GM12878 (cell line): ENCODE results near the gene POFUT2. TPM values are rescaled to one million over a fixed set of nuclear protein-coding genes. Genes with fewer than 3 reads are reported as not detected.

Source experiments
- ATAC-seq: fragments of 200-7000 bp; cut with Tn5 transposase; 3 replicates; pipeline ENCODE4 v1.9.1; 2020; ENCODE audit warnings: mild to moderate bottlenecking, moderate library complexity
- BruUV-seq: library from RNA; stranded (reverse); fragments of 400-500 nt; replicated peaks from 2 replicates; lab custom pipeline; 2021; lab: Mats Ljungman, UMichigan
- CTCF ChIA-PET: fragments of 300-600 bp; sonication (Branson Sonifier 250); formaldehyde crosslinking; extraction: SDS; loops from one replicate; lab custom pipeline; 2021; ENCODE audit warnings: inconsistent platforms; lab: Yijun Ruan, JAX
- POLR2A ChIA-PET: fragments of 350-600 bp; formaldehyde crosslinking; extraction: SDS; loops from one replicate; lab custom pipeline; 2021; ENCODE audit warnings: inconsistent platforms; lab: Charles Lee
- RAD21 ChIA-PET: fragments of 300-600 bp; sonication (Branson Sonifier 250); formaldehyde crosslinking; loops from one replicate; lab custom pipeline; 2023; ENCODE audit warnings: antibody characterized with exemption; ENCODE audit not compliant: unreplicated experiment; lab: Charles Lee
- SMC1A ChIA-PET: fragments of 300-600 bp; sonication (Branson Sonifier 250); formaldehyde crosslinking; loops from one replicate; lab custom pipeline; 2023; ENCODE audit not compliant: unreplicated experiment, uncharacterized antibody; lab: Charles Lee
- DNase-seq: peaks from one replicate; pipeline ENCODE4 v3.0.0-alpha.2; 2011; ENCODE audit warnings: low read depth, low spot score
- FAIRE-seq: peaks from 3 replicates; lab custom pipeline; 2011; peaks lifted over from hg19 to GRCh38; lab: Jason Lieb, UNC
- H2AFZ ChIP-seq: 2 replicates; pipeline ENCODE4 v1.6.0; 2011; ENCODE audit warnings: low read depth, low read length, control low read depth; ENCODE audit not compliant: control insufficient read depth
- H3K27ac ChIP-seq: 2 replicates; pipeline ENCODE4 v1.5.1; 2011; ENCODE audit warnings: control low read depth; ENCODE audit not compliant: control insufficient read depth, insufficient read depth
- H3K27me3 ChIP-seq, 2 experiments: replicated peaks in 1 of 2; 2 replicates each; pipeline versions ENCODE4 v1.6.0 to v1.6.1; 2011; ENCODE audit warnings: low read length in 1 of 2; ENCODE audit not compliant: control insufficient read depth in 2 of 2, insufficient read depth in 2 of 2
- H3K36me3 ChIP-seq, 2 experiments: 2 replicates each; pipeline ENCODE4 v1.5.1; 2011; ENCODE audit warnings: low read length in 1 of 2; ENCODE audit not compliant: control insufficient read depth in 2 of 2, insufficient read depth in 2 of 2
- H3K4me1 ChIP-seq: 2 replicates; pipeline ENCODE4 v1.6.1; 2011; ENCODE audit warnings: mild to moderate bottlenecking, low read length, moderate library complexity, mixed read lengths; ENCODE audit not compliant: control insufficient read depth, insufficient read depth
- H3K4me2 ChIP-seq: 2 replicates; pipeline ENCODE4 v1.6.0; 2011; ENCODE audit warnings: control low read depth; ENCODE audit not compliant: control insufficient read depth, insufficient read depth
- H3K4me3 ChIP-seq: fragments of 200-600 bp; sonication (generic); 2 replicates; pipeline ENCODE4 v1.5.1; 2016
- H3K79me2 ChIP-seq: 2 replicates; pipeline ENCODE4 v1.6.0; 2011; ENCODE audit warnings: low read length; ENCODE audit not compliant: control insufficient read depth, insufficient read depth
- H3K9ac ChIP-seq: 2 replicates; pipeline ENCODE4 v1.8.0; 2011; ENCODE audit warnings: low read length, control low read depth, mixed read lengths; ENCODE audit not compliant: control insufficient read depth, insufficient read depth
- H3K9me3 ChIP-seq: replicated peaks from 3 replicates; pipeline ENCODE4 v1.5.1; 2011; ENCODE audit warnings: mild to moderate bottlenecking, low read length; ENCODE audit not compliant: control insufficient read depth, insufficient read depth
- H4K20me1 ChIP-seq: 2 replicates; pipeline ENCODE4 v1.6.0; 2011; ENCODE audit not compliant: control insufficient read depth, insufficient read depth
- E2F4 ChIP-seq: IDR thresholded peaks from 2 replicates; pipeline ENCODE4 v1.6.1; 2012; ENCODE audit warnings: low read depth, low read length, improper control_type of control experiment
- FOXM1 ChIP-seq: IDR thresholded peaks from 2 replicates; pipeline ENCODE4 v1.6.1; 2012; ENCODE audit warnings: low read depth, mild to moderate bottlenecking, inconsistent platforms, low read length, moderate library complexity
- GABPA ChIP-seq: IDR thresholded peaks from 2 replicates; pipeline ENCODE4 v1.6.1; 2014; ENCODE audit warnings: antibody characterized with exemption, low read depth, mild to moderate bottlenecking, inconsistent platforms
- PAX8 ChIP-seq: fragments of 450-650 bp; IDR thresholded peaks from 2 replicates; pipeline ENCODE4 v1.6.1; 2017; ENCODE audit warnings: mild to moderate bottlenecking, moderate library complexity
- RELB ChIP-seq: fragments of 450-650 bp; IDR thresholded peaks from 2 replicates; pipeline ENCODE4 v1.6.1; 2017; ENCODE audit warnings: low read depth, mild to moderate bottlenecking, moderate library complexity
- SIN3A ChIP-seq: IDR thresholded peaks from 2 replicates; pipeline ENCODE4 v1.6.1; 2012; ENCODE audit warnings: low read depth, low read length, improper control_type of control experiment
- TBL1XR1 ChIP-seq: IDR thresholded peaks from 2 replicates; pipeline ENCODE4 v1.6.1; 2012; ENCODE audit warnings: low read depth, low read length, improper control_type of control experiment
- ZNF217 ChIP-seq: fragments of 450-650 bp; IDR thresholded peaks from 2 replicates; pipeline ENCODE4 v1.6.1; 2017; ENCODE audit warnings: antibody characterized with exemption, mild to moderate bottlenecking
- WGBS: methylation state at CpG from one replicate; pipeline ENCODE4 v1.1.6; 2016; ENCODE audit warnings: low lambda C conversion rate; ENCODE audit not compliant: insufficient replicate concordance, insufficient coverage; ENCODE audit errors: missing lambda C conversion rate; 5-methylcytosine and 5-hydroxymethylcytosine counted together
- in situ Hi-C: fragments of 300-500 bp; cut with MboI; formaldehyde crosslinking; loops from 9 replicates; pipeline ENCODE4 v1.14.3; 2018; ENCODE audit warnings: mixed read lengths
- intact Hi-C: fragments of 100-400 bp; cut with micrococcal nuclease; formaldehyde crosslinking; loops from one replicate; pipeline ENCODE4 v1.14.2; 2022; ENCODE audit not compliant: unreplicated experiment
- polyA plus RNA-seq, 11 experiments: library from polyadenylated mRNA; depleted of rRNA in 4 of 11; unstranded in 6 of 11; stranded (reverse) in 5 of 11; fragments of >200 nt; fragmentation: Nextera tagmentation in 4 of 11; fragmentation: Illumina TruSeq in 1 of 11; extraction: Ambion mirVana in 4 of 11; extraction: Trizol in 1 of 11; gene quantifications; 1 replicate in 1 of 11; 2 replicates in 10 of 11; pipeline versions ENCODE4 v1.2.1 to v1.2.3, GENCODE V29; 2011 to 2016; ENCODE audit warnings: inconsistent platforms in 2 of 11, missing spikeins in 2 of 11, low read depth in 1 of 11
- total RNA-seq, 4 experiments: library from RNA; depleted of rRNA in 3 of 4; stranded (reverse); fragments of >200 nt in 3 of 4; fragmentation: Illumina TruSeq in 1 of 4; extraction: Trizol in 1 of 4; gene quantifications; 2 replicates each; pipeline versions ENCODE4 v1.2.1 to v1.2.3, GENCODE V29; 2013 to 2021
- TF ChIP-seq, protein P1 (sequence below): fragments of 150-350 bp; IDR thresholded peaks from 2 replicates; pipeline ENCODE4 v1.6.1; 2014; ENCODE audit warnings: mild to moderate bottlenecking, low read depth, low read length
- TF ChIP-seq, protein P2 (sequence below): IDR thresholded peaks from 2 replicates; pipeline ENCODE4 v1.6.1; 2012; ENCODE audit warnings: low read length, inconsistent platforms

Gene POFUT2
- total and polyA plus RNA-seq, 10 of the 15 experiments (the other 5 are each of a cell fraction or from before 2014, with no cell fraction given) = 1.2 to 15.1 (median 6.8) TPM

GRCh38 chr21:45285266-45285931 is 2.3 kb downstream of the POFUT2 start:
- SMC1A ChIA-PET = no interaction called here

DNA sequence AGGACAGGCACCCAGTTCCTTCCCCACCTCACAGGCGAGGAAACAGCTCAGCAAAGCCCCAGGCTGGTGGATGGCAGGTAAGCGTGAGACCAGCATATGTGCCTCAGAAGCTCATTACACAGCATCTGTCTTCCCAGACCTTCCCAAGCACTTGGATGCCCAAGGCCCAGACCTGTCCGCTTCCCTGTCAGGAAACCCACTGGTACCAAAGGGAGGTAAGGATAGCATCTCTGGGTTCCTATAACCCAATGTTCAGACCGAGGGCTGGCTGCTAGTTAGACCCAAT is 3.3 kb downstream of the POFUT2 start:
- ChIA-PET POLR2A (no interaction called here), RAD21 (no interaction called here), SMC1A (interaction anchor here (0.6 kb wide), 1 partner anchor 605 kb away, joined by 3 read pairs; no protein-coding TSS in a partner anchor), CTCF (interaction anchor here (8.2 kb wide), 1 partner anchor 145 kb away, joined by 87 read pairs; no protein-coding TSS in a partner anchor)
- DNase-seq (no peak), FAIRE-seq (no peak), ATAC-seq (no peak)
- in situ Hi-C loops (no loop called here), intact Hi-C loops (no loop called here)
- no peak overlapping the region for H3K4me2 ChIP-seq
- TF ChIP-seq PAX8 (no peak), SIN3A (no peak), E2F4 (no peak), GABPA (no peak), FOXM1 (no peak), RELB (no peak)
- TF ChIP-seq, protein P1, sequence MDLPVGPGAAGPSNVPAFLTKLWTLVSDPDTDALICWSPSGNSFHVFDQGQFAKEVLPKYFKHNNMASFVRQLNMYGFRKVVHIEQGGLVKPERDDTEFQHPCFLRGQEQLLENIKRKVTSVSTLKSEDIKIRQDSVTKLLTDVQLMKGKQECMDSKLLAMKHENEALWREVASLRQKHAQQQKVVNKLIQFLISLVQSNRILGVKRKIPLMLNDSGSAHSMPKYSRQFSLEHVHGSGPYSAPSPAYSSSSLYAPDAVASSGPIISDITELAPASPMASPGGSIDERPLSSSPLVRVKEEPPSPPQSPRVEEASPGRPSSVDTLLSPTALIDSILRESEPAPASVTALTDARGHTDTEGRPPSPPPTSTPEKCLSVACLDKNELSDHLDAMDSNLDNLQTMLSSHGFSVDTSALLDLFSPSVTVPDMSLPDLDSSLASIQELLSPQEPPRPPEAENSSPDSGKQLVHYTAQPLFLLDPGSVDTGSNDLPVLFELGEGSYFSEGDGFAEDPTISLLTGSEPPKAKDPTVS = no peak
- TF ChIP-seq, protein P2, sequence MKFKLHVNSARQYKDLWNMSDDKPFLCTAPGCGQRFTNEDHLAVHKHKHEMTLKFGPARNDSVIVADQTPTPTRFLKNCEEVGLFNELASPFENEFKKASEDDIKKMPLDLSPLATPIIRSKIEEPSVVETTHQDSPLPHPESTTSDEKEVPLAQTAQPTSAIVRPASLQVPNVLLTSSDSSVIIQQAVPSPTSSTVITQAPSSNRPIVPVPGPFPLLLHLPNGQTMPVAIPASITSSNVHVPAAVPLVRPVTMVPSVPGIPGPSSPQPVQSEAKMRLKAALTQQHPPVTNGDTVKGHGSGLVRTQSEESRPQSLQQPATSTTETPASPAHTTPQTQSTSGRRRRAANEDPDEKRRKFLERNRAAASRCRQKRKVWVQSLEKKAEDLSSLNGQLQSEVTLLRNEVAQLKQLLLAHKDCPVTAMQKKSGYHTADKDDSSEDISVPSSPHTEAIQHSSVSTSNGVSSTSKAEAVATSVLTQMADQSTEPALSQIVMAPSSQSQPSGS = no peak
- H3K27ac ChIP-seq = no peak overlapping the region
- no peak overlapping the region for H2AFZ ChIP-seq
- H3K36me3 ChIP-seq = peaks cover 3 to 6% of the 10 kb centered on the region in 2 experiments; a peak in 3 of 4 replicates
- 73% methylated on average over 4 of the region's 4 CpGs for WGBS
- 0 out of 2 replicates have a peak, but pooled peaks cover 2% of the 10 kb centered on the region for H3K4me1 ChIP-seq
- no peak overlapping the region for H3K4me3 ChIP-seq
- H3K9ac ChIP-seq = no peak overlapping the region
- BruUV-seq = no TSS peak
- no peaks in the 10 kb centered on the region for H3K9me3 ChIP-seq
- no peaks in the 10 kb centered on the region for H4K20me1 ChIP-seq
- no peaks in the 10 kb centered on the region for H3K27me3 ChIP-seq
- peaks cover 4% of the 10 kb centered on the region for H3K79me2 ChIP-seq

More at GRCh38 chr21:45285266-45285931, 2.3 kb downstream of the POFUT2 start:
- intact Hi-C loops (loop anchor here (5.0 kb wide), 2 partner anchors 143 to 307 kb away; no protein-coding TSS in a partner anchor), in situ Hi-C loops (no loop called here)
- no peak overlapping the region for H3K27ac ChIP-seq
- no TSS peak for BruUV-seq
- H3K27me3 ChIP-seq = no peaks in the 10 kb centered on the region
- FAIRE-seq = no peak
- no peak overlapping the region for H3K9ac ChIP-seq
- ChIA-PET CTCF (interaction anchor here (8.2 kb wide), 1 partner anchor 146 kb away, joined by 87 read pairs; no protein-coding TSS in a partner anchor), POLR2A (no interaction called here), RAD21 (no interaction called here)
- H2AFZ ChIP-seq = no peak overlapping the region
- 96% methylated on average over 28 of the region's 28 CpGs for WGBS
- peaks cover 3 to 6% of the 10 kb centered on the region in 2 experiments; a peak in 3 of 4 replicates for H3K36me3 ChIP-seq
- no peak for DNase-seq
- H3K4me3 ChIP-seq = no peak overlapping the region
- no peaks in the 10 kb centered on the region for H3K9me3 ChIP-seq
- 0 out of 2 replicates have a peak, but pooled peaks cover 2% of the 10 kb centered on the region for H3K4me1 ChIP-seq
- peaks cover 4% of the 10 kb centered on the region for H3K79me2 ChIP-seq
- TF ChIP-seq TBL1XR1 (no peak), ZNF217 (no peak)
- H3K4me2 ChIP-seq = no peak overlapping the region
- H4K20me1 ChIP-seq = no peaks in the 10 kb centered on the region
- no peak for ATAC-seq
